DND-41 (cell line): ENCODE data around the gene RAB35.

Experiments used
- ATAC-seq: fragments of 200-7000 bp; cut with Tn5 transposase; 3 replicates; pipeline ENCODE4 v1.9.1; 2021; ENCODE audit warnings: low read depth; ENCODE audit not compliant: insufficient read depth
- DNase-seq: peaks from one replicate; pipeline ENCODE4 v3.0.0-alpha.2; 2020
- H2AFZ ChIP-seq: 2 replicates; pipeline ENCODE4 v1.6.0; 2012; ENCODE audit warnings: low read depth, low read length
- H3K27ac ChIP-seq: 2 replicates; pipeline ENCODE4 v1.5.1; 2012; ENCODE audit warnings: low read length, inconsistent platforms
- H3K27me3 ChIP-seq: fragments of 200-600 bp; sonication (generic); 2 replicates; pipeline ENCODE4 v1.6.0; 2012; ENCODE audit warnings: low read length, mild to moderate bottlenecking, inconsistent platforms; ENCODE audit not compliant: insufficient read depth, poor library complexity
- H3K36me3 ChIP-seq: 2 replicates; pipeline ENCODE4 v1.5.1; 2012; ENCODE audit warnings: low read length, inconsistent platforms; ENCODE audit not compliant: insufficient read depth
- H3K4me1 ChIP-seq: 2 replicates; pipeline ENCODE4 v1.5.1; 2012; ENCODE audit warnings: mild to moderate bottlenecking, low read length; ENCODE audit not compliant: insufficient read depth
- H3K4me2 ChIP-seq: 2 replicates; pipeline ENCODE4 v1.6.0; 2012; ENCODE audit warnings: mild to moderate bottlenecking, moderate library complexity, low read length, inconsistent platforms; ENCODE audit not compliant: insufficient read depth
- H3K4me3 ChIP-seq, 2 experiments: fragments of 200-600 bp in 1 of 2; shearing (Covaris generic) in 1 of 2; 2 replicates each; pipeline ENCODE4 v1.5.1; 2012 to 2016; ENCODE audit warnings: inconsistent platforms in 2 of 2, low read length in 2 of 2, mild to moderate bottlenecking in 2 of 2, low read depth in 1 of 2, moderate library complexity in 1 of 2
- H3K79me2 ChIP-seq: 2 replicates; pipeline ENCODE4 v1.6.0; 2012; ENCODE audit warnings: low read length, inconsistent platforms; ENCODE audit not compliant: insufficient read depth
- H3K9ac ChIP-seq: 2 replicates; pipeline ENCODE4 v1.6.0; 2012; ENCODE audit warnings: low read depth, mild to moderate bottlenecking, inconsistent platforms, low read length, moderate library complexity
- H3K9me3 ChIP-seq: 2 replicates; pipeline ENCODE4 v1.5.1; 2012; ENCODE audit warnings: low read length, moderate library complexity, mild to moderate bottlenecking, inconsistent platforms; ENCODE audit not compliant: insufficient read depth, severe bottlenecking
- H4K20me1 ChIP-seq: 2 replicates; pipeline ENCODE4 v1.6.0; 2012; ENCODE audit warnings: low read length; ENCODE audit not compliant: insufficient read depth
- CTCF ChIP-seq: IDR thresholded peaks from 2 replicates; pipeline ENCODE4 v1.5.1; 2012; ENCODE audit warnings: borderline replicate concordance, low read length, moderate library complexity, mild to moderate bottlenecking; ENCODE audit not compliant: poor library complexity, severe bottlenecking; ENCODE audit errors: extremely low read depth
- EZH2 ChIP-seq: IDR thresholded peaks from 3 replicates; pipeline ENCODE4 v1.6.1; 2012; ENCODE audit warnings: borderline replicate concordance, low read depth, mild to moderate bottlenecking, moderate library complexity, low read length, inconsistent platforms; ENCODE audit not compliant: severe bottlenecking

RAB35 gene

GRCh38 chr12:120086801-120087621, 29.5 kb downstream of the RAB35 start:
- DNase-seq, result peak; percentile 100
- peak; percentile 96 for ATAC-seq
- Histone ChIP-seq H3K27me3 (no peaks in the 10 kb centered on the region), H3K27ac (peak overlapping the region; percentile 75), H4K20me1 (no peaks in the 10 kb centered on the region), H3K4me2 (peak overlapping the region; percentile 88), H3K9me3 (no peaks in the 10 kb centered on the region), H3K4me3 (peak overlapping the region; percentile 5 to 63; a peak in 3 of 4 replicates), H3K79me2 (no peaks in the 10 kb centered on the region), H3K9ac (peak overlapping the region; percentile 58), H3K36me3 (peaks cover 3% of the 10 kb centered on the region; the same call in 1 of the 2 replicates), H2AFZ (peak overlapping the region; percentile 83), H3K4me1 (peaks cover 20% of the 10 kb centered on the region)
- TF ChIP-seq CTCF (peak; percentile 97), EZH2 (no peak)

GRCh38 chr12:120085920-120086645, 30.5 kb downstream of the RAB35 start:
- Histone ChIP-seq H3K36me3 (no peaks in the 10 kb centered on the region), H3K79me2 (no peaks in the 10 kb centered on the region), H3K9ac (peak overlapping the region; percentile 58), H2AFZ (peak overlapping the region; percentile 80), H3K27me3 (no peaks in the 10 kb centered on the region), H3K4me2 (peak overlapping the region; percentile 88), H3K4me3 (peak overlapping the region in 1 of 2 experiments; percentile 57; a peak in 2 of 4 replicates), H3K27ac (peak overlapping the region; percentile 75), H3K9me3 (no peaks in the 10 kb centered on the region), H3K4me1 (peaks cover 20% of the 10 kb centered on the region), H4K20me1 (no peaks in the 10 kb centered on the region)
- DNase-seq (no peak), ATAC-seq (no peak)
- TF ChIP-seq CTCF, result no peak
- no peak for TF ChIP-seq EZH2

GRCh38 chr12:120081641-120082040, 34.9 kb downstream of the RAB35 start:
- Histone ChIP-seq H3K36me3 (no peaks in the 10 kb centered on the region), H3K9me3 (no peaks in the 10 kb centered on the region), H3K9ac (no peak overlapping the region), H3K4me1 (peaks cover 7% of the 10 kb centered on the region), H3K27ac (no peak overlapping the region), H3K79me2 (no peaks in the 10 kb centered on the region), H3K4me2 (no peak overlapping the region), H3K4me3 (no peak overlapping the region), H3K27me3 (no peaks in the 10 kb centered on the region), H4K20me1 (no peaks in the 10 kb centered on the region), H2AFZ (no peak overlapping the region)
- no peak for ATAC-seq
- TF ChIP-seq EZH2 (no peak), CTCF (no peak)
- no peak for DNase-seq
